Stimulated activated CD8-positive, alpha-beta memory T cell treated with anti-CD3 and anti-CD28 coated beads, Interleukin-15, amount 100 ng/mL, for 1 hour (primary cell): ENCODE measurements around the gene KRT6B.
"Not testable (repeated sequence)": the region's sequence is repeated elsewhere in the genome, so short reads cannot be mapped to it uniquely, and the experiment has no call there.

ENCODE experiments used
- DNase-seq: peaks from one replicate; pipeline ENCODE4 v3.0.0-alpha.2; 2020; ENCODE audit warnings: low read depth

The KRT6B gene

DNA sequence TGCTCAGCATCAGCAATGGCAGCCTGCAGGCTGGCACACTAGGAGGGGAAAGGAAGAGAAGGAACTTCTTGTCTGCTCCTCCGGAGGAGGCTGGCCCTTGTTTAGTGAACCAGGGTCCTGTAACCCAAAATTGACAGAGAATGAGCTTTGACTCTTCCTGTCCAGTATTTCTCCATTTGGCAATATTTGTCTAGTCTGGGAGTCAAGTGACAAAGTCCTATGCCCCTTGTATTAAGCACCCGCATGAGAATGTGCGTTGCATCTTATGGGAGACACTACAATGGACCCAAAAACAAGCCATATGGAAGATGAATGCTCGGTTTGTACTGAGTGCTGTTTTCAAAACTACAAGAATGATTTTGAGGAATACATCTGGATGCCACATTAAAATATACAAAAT, 17.9 kb upstream of the KRT6B start:
- DNase-seq, result no peak

DNA sequence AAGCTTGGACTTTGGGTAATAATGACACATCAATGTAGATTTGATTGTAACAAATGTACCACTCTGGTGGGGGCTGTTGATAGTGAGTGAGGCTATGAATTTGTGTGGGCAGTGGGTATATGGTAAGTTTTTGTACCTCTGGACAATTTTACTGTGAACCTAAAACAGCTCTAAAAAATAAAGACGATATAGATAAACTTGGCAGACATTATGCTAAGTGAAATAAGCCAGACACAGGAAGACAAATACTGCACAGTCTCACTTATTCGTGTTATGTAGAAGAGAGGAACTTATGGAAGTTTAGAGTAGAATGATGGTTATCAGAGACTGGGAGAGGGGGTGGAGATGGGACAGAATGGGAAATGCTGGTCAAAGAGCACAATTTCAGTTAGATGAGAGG, 13.0 kb upstream of the KRT6B start:
- no peak for DNase-seq

DNA sequence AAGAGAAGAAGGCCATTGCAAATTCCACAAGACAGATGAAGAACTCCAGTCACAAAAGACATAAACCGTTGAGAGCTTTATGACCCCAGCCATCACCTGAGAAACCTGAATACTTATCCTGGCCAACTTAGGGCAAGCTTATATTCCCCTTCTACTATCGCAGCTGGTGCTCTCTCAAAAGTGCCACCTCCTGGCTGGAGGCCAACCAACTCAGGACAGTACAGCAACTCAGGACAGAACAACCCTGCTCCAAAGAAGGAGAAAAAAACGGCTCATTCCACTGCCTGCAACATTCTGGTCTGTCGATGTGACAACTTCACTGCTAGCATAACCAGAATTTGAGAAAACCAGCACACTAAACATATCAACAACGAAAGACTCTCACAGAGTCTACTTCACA, 9.7 kb upstream of the KRT6B start:
- DNase-seq, result no peak

DNA sequence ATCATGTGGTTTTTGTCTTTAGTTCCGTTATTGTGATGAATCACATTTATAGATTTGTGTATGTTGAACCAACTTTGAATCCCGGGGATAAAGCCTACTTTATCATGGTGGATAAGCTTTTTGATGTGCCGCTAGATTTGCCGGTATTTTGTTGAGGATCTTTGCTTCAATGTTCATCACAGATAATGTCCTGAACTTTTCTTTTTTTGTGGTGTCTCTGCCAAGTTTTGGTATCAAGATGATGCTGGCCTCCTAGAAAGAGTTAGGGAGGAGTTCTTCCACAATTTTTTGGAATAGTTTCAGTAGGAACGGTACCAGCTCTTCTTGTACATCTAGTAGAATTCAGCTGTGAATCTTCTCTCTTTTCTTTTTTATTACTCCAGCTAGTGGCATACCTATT, 6.9 kb upstream of the KRT6B start:
- DNase-seq, result no peak

DNA sequence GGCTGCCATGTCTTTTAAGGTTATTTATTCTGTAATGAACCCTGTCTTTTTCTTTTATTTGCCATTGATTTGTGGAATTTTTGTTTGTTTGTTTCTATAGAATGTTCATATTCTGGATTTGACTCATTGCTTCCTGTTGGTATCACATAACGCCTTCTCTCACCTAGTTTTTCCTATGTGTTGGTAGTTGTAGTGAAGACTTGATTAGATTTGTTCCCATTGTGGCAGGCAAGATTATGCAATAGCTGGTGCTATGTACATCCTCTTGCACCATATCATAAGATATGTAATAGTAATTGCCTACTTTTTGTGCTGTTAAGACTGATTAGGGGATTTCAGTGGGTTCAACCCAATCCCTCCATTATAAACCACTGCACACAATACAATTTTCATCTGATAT, 3.9 kb upstream of the KRT6B start:
- no peak for DNase-seq

DNA sequence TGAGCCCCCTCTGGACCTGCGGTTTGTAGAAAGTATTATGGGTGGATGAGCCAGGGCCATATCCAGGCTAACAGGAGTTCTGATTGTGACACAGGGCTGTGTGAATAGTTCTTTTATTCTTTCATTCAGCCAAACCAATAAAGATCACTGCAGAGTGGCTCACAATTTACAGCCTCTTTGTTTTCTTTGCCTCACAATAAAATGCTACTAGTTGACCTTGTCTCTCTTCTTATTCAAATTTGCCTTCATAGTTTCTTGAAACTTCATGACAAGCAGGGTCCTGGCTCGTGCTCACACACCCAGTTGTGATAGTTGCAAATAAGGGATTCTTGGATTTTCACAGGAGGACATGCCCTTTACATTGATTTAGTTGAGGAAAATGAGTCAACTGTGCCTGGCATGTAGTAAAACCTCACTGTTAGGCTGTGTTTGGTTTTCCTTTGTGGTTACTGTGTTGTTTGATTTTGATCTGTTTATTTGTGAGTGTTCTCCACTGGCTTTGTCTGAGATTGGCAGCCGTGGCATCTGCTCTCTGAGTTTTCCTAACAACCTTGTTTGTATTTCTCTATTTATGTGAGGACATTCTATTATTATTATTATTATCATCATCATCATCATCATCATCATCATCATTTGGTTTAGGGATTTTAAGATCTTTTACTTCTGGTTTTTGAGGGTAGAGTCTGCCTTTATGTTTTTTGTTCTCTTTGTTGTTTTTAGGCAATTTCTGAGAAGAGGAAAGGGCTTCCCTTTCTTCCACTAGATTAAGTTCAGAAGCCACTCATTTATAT, 2.7 kb upstream of the KRT6B start:
- no peak for DNase-seq

DNA sequence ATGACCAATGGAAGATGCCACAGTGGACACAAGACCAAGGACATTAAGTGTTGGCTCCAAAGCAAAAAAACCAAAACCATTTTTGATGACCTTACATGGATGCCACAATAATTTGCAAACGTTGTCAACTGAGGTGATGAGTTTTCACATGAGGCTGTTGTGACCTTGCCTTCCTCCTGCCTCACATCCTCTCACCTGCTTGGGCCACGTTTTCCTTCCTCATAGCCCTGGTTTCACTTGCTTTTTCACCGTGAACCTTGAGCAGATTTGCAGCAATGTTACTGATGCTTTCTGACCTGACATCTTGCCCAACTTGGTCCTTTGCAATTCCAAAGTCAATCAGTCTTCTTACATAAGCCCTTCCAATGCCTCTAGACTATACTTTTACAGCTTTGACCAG, 3.7 kb downstream of the KRT6B start:
- DNase-seq, result no peak

DNA sequence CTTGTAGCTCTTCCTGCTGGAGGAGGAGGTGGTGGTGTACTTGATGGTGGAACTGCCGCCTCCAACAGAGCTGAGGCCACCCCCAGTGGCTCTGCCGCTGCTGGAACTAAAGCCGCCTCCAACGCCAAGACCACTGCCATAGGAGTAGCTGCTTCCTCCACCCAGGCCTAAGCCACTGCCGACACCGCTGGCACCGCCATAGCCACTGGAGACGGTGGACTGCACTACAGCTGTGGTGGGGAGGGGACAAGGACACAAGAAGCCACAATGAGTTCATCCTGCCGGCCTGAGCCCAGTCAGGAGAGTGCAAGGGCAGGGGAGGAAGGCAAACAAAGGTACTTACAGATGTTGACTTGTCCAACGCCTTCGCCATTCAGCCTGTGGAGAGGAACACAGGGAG, 4.8 kb downstream of the KRT6B start:
- not testable (repeated sequence) for DNase-seq

DNA sequence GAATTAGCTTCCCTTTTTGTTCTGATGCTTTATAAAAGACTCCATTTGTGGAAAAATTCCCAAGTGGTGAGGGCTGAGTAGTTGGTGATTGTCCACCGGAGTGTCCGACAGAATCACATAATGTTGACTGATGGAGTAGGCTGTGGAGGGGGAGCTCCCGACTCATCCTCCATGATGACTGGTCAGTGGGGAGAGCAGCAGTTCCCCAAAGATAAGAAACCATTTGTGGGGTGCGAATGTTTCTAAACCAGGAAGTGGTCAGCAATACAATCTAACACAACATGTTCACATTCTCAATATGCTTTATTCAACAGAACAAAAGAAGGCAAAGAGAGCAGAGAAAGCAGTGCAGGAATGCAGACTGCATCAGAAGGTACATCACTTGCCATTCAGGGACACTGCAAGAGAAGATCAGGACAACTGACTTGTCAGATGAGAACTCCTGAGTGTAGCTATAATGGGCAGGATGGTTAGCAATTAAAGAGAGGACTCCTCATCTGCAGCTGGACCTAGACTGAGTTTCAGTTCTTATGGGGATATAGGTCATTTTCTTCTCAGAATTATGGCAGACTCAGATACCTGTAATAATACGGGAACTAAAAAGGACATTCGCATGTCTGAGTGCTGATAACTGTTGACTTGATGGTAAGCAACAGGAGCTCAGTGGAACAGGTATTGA, 5.4 kb downstream of the KRT6B start:
- DNase-seq, result no peak

DNA sequence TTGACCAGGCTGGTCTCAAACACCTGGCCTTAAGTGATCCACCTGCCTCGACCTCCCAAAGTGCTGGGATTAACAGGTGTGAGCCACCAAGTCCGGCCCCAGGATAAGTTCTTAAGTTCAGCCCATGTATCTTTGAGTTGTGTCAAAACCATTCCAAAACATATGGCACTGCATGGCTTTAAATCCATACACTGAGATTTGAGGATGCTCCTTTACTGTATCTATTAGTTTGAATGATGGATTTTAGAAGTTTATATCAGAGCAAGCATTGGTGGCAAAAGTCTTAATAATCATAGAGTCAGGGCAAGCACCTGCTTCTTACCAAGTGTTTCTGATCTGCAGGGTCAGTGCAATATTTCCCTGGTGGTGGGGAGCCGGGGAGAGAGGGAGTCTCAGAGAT, 6.1 kb downstream of the KRT6B start:
- DNase-seq, result no peak

DNA sequence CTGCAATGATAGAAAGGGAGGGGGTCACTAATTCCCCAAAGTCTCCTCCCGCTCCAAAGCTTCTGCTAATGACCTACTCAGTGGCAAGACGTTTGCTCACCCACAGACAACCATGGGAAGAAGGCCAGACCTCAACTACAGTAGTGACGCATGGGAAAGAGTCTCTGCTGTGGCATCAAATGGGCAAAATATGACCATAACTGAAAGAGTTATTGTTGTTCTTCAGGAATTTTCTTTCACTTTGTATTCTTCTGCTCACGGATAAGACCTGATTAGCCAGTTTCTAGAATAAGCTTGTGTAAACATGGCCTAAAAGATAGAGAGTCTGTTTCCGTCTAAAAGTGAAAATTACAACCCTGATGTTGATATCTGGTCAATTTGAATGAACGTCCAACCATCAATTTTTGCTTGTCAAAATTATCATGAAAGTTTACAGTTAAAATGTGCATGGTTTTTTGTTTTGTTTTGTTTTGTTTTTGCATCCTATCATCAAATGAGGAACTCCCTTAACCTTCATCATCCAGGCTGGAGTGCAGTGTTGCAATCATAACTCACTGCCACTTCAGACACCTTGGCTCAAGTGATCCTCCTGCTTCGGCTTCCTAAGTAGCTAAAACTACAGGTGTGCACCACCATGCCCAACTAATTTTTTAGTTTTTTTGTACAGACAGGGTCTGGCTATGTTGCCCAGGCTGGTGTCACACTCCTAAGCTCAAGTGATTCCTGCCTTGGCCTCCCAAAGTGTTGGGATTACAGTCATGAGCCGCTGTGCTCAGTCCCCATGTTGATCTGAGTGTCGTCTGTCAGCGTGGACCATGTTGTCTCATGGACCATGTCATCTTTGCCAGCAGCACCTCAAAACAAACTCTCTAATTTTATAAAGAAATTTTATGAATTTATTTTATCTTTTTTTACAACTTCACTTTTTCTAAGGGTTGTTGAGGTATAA, 7.0 kb downstream of the KRT6B start:
- no peak for DNase-seq

DNA sequence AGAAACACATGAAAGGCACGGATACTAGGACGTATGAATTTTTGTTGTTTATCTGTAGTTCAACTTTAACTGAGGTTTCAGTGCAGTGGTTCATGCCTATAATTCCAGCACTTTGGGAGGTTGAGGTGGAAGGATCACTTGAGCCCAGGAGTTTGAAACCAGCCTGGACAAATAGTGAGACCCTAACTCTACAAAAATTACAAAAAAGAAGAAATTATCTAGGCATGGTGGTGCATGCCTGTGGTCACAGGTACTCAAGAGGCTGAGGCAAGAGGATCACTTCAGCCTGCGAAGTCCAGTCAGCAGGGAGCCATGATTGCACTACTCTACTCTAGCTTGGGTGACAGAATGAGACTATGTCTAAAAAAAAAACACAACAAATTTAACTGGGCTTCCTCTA, 8.0 kb downstream of the KRT6B start:
- no peak for DNase-seq

DNA sequence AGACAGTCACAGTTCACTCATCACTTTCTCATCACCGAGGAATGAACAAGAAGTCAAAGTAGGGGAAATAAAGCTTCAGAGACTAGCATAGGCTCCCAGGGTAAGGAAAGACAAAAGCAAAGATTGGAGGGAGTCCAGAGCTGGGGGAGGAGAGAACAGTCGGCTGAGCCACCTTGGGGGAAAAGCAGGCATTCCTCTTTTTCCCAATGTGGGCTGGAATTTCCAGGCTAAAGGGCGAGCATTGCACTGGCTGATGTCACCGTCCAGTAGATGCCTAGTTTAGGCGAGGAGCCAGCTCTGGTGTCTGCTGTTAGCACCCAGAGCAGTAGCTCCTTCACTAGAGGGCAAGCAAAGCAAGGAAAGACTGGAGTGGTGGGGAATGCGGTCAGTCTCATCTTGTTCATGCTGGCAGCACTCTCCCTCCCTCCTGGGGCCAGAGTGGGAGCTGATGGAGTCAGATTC, 9.3 kb downstream of the KRT6B start:
- DNase-seq, result no peak

DNA sequence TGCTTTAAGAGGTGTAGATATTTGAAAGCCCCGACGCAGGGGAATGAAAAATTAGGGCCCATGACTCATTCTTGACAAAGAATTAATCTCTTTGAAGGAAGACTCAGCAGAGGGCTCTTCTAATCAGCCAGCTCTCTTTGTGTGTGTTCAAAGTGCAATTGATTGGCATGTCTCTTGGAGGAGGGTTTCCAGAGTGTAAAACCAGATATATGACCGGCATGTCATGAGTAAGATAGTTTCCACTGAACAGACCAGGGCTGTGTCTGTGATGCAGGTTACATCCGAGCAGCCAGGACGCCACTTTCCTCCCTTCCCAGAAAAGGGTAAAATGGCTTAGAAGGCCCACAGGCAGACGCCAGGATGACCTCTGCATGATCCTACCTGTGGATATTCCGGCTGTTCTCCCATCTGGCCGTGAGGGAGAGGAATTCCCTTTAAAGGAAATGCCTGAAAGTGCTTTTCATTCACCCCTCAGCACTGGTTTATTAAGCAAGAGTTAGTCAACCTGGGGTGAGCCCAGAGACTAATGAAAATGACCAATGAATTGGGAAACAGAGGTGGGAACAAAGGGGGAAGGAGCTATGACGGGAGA, 10.5 kb downstream of the KRT6B start:
- DNase-seq, result no peak

DNA sequence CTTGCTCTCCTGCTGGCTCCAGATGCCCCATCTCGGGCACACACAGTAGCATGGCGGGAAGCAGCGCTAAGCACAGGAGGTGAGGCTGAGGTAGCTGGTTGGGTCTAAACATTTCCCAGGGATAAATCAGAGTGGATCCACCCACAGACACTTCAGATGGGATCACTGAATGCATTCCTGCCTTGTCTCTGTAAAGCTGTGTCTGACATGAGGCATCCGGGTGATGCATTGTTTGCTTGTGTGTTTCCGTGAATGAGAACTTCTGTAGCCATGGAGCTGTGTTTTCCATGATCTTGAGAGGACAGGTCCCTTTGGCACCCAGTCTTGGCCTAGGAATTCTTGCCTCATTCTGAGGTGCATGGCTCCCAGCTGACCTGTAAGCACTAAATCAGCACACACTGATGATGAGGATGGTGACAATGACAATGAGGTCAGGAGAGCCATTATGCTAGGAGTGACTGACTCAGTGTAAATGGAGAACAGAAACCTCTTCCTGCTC, 11.1 kb downstream of the KRT6B start:
- DNase-seq, result no peak

DNA sequence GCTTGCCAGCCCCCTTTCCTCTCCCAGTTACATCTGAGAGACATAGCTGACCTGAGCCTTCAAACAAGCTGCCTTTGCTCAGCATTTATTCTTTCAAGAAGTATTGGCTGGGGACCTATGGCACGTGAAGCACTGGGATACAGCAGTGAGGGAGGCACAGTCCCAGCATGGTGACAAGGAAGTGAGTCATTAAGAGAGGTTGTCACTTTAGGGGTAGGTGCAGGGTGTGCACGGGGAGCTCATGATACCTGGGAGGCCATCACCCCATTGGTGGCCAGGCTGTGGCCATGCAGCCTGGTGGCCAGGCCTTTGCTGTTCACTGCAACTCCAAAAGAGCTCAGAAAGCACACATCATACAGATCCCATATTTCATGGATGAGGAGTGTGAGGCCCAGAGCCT, 12.1 kb downstream of the KRT6B start:
- DNase-seq, result no peak

DNA sequence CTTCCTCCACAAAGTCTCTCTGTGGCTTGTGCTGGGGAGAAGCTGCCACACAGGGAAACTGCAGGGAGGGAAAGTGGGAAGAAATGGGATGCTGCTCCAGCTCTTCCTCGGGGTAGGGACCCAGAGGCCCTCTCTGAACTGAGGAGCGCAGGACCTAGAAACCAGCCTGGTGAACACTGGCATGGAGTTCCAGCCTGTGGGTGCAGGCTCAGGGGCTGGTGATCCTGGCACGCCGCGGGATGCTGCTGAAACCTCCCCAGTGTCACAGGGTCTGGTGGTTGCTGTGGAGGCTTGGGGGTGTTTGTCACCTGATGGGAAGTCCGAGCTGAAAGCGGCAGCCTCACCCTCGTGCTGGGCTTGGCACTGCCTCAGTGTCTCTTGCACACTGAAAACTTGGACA, 12.5 kb downstream of the KRT6B start:
- DNase-seq, result no peak

DNA sequence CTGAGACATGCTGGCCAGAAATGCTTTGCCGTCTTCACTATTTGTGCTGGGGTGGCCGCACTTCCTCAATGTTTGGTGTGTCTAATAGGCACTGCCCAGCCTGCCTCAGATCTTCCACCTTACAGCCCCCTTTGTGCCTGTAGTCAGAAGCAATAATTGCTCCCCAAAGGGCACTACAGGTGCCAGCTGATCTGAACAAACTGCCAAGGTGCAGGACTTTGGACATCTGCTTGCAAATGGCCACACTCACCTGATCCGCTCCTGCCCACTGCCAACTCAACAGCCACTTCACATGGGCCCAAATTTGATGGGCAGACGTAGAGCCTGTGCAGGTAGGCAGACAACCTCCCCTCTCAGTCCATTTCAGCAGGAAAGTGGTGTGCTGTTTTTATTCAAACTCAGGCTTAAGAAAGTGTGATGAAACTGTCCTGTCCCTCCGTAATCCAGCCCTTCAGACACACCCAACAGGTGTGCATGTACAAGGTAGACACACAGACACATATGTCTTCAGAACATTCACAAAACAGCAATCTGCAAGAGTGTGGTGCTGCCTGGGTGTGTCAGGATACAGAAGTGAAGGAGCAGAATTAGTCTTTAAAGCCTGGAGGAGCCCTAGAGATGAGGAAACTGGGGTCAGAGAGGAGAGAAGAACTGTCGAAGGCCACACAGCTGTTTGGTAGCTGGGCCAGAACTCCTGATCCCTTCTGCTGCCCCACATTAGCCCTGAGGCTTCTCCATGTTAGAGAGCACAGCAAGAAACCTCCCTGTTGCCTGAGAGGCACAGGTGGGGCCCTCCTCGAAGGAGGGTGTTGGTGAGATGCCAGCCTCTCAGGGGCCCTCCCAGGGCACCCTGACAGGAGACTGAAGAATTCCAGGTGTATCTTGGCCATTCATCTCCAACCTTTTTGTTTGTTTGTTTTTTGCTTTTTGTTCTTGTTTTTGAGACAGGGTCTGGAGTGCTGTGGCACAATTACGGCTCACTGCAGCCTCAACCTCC, 13.3 kb downstream of the KRT6B start:
- no peak for DNase-seq

DNA sequence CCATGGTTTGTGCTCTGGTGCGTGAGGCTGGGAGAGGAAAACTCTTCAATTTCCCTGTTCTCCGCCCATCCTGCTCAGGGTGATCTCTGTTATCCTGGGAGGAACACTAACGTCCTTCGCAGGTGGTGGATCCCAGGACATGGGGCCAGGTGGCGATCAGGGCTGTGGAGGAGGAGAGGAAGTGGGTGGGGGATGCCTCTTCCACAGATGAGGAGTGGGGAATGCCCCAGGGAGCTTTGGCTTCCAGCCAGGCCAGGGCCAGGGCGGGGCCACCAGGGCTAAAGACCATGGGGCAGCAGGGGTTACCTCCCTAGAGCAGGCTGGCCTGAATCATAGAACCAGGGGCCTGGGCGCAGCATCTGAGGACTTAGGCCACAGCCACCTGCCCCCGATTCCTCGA, 14.4 kb downstream of the KRT6B start:
- DNase-seq, result no peak

DNA sequence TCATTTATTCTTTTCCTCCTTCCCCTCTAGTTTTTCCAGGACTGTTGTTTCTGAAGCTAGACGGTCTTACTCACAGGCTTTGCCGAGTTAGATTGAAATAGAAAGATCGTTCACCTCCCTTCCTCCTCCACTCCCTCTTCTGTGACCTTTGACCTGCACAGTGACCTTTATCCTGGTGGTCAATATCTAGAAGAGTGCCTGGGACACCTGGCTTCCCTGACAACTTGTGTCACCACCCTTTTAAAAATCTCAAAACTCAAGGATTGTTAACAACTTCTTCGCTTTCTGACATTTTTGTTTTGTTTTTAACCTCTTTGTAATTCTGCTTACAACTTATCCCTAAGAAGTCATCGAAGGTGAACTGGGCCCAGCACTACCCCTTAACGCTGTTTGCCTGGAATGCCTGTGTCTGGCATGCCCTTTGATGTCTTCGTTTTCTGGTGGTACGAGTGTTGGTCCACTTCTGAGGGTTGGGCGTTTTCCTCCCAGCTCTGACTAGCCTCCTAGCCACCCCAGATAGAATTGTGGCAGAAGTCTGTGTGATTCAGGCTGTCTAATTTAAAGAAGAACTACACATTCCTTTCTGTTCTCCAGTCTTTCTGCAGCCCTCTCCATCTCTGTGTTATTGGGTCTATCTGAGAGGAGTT, 15.0 kb downstream of the KRT6B start:
- no peak for DNase-seq
